Esophagus muscularis mucosa (tissue), 4 donors: Measurements from ENCODE around the gene PLPPR3. TPM values are rescaled to one million over a fixed set of nuclear protein-coding genes. Genes with fewer than 3 reads are reported as not detected.

Source experiments
- DNase-seq: peaks from one replicate; pipeline ENCODE4 v3.0.0-alpha.2; 2017; ENCODE audit errors: extremely low spot score
- H3K27ac ChIP-seq, 4 donors: fragments of 200-600 bp; sonication (generic); replicated peaks in 1 of 4; 1 replicate in 3 of 4; 2 replicates in 1 of 4; pipeline ENCODE4 v1.5.1; 2016 to 2019; ENCODE audit warnings: mild to moderate bottlenecking in 1 of 4
- H3K27me3 ChIP-seq, 4 donors: fragments of 200-600 bp; sonication (generic); one replicate each; pipeline versions ENCODE4 v1.5.1 to v1.6.0; 2016 to 2019
- H3K36me3 ChIP-seq, 4 donors: fragments of 200-600 bp; sonication (generic); one replicate each; pipeline ENCODE4 v1.5.1; 2016 to 2019
- H3K4me1 ChIP-seq, 4 donors: fragments of 200-600 bp; sonication (generic); one replicate each; pipeline ENCODE4 v1.5.1; 2016 to 2019
- H3K4me3 ChIP-seq, 4 donors: fragments of 200-600 bp; sonication (generic); 1 replicate in 2 of 4; 2 replicates in 2 of 4; pipeline ENCODE4 v1.5.1; 2016 to 2019; ENCODE audit warnings: mild to moderate bottlenecking in 4 of 4, moderate library complexity in 1 of 4
- H3K9me3 ChIP-seq, 4 donors: fragments of 200-600 bp; sonication (generic); 1 replicate in 3 of 4; 2 replicates in 1 of 4; pipeline ENCODE4 v1.5.1; 2016 to 2019
- EP300 ChIP-seq: sonication (generic); formaldehyde crosslinking; IDR thresholded peaks from one replicate; pipeline ENCODE4 v1.6.1; 2017; ENCODE audit warnings: antibody characterized with exemption
- POLR2A ChIP-seq: fragments of 450-650 bp; IDR thresholded peaks from one replicate; pipeline ENCODE4 v1.6.1; 2017; ENCODE audit warnings: antibody characterized with exemption, moderate library complexity, mild to moderate bottlenecking, low read depth
- POLR2AphosphoS5 ChIP-seq, 2 donors: sonication (generic); formaldehyde crosslinking; IDR thresholded peaks; one replicate each; pipeline ENCODE4 v1.6.1; 2017; ENCODE audit warnings: antibody characterized with exemption in 2 of 2
- WGBS: methylation state at CpG from one replicate; pipeline ENCODE4 v1.1.5; 2018; 5-methylcytosine and 5-hydroxymethylcytosine counted together
- intact Hi-C: fragments of 100-400 bp; cut with DNase I; formaldehyde crosslinking; loops from one replicate; pipeline ENCODE4 v1.15.1; 2023
- total RNA-seq, 4 donors: library from RNA; depleted of rRNA; stranded (reverse); fragments of >200 nt; gene quantifications; one replicate each; pipeline versions ENCODE4 v1.1.0 to v1.2.1, GENCODE V29; 2016
- TF ChIP-seq, protein P1 (sequence below), 3 experiments: fragments of 200-600 bp in 2 of 3; fragments of 450-650 bp in 1 of 3; sonication (generic) in 2 of 3; IDR thresholded peaks; one replicate each; pipeline ENCODE4 v1.5.1; 2017 to 2019; ENCODE audit warnings: antibody characterized with exemption in 3 of 3, mild to moderate bottlenecking in 2 of 3, moderate library complexity in 1 of 3

Gene PLPPR3
- total RNA-seq, 4 donors from 2014 or later = not detected

DNA sequence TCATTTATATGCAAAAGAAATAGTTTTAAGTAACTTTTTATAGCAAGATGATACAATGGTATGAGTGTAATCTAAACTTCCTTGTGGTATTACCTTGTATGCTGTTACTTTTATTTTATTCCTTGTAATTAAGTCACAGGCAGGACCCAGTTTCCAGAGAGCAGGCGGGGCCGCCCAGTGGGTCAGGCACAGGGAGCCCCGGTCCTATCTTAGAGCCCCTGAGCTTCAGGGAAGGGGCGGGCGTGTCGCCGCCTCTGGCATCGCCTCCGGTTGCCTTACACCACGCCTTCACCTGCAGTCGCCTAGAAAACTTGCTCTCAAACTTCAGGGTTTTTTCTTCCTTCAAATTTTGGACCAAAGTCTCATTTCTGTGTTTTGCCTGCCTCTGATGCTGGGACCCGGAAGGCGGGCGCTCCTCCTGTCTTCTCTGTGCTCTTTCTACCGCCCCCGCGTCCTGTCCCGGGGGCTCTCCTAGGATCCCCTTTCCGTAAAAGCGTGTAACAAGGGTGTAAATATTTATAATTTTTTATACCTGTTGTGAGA is 10.2 kb downstream of the PLPPR3 start:
- DNase-seq = no peak
- 91% methylated on average over 20 of the region's 20 CpGs for WGBS
- intact Hi-C loops = no loop called here
- Histone ChIP-seq H3K4me3 (no peak overlapping the region), H3K9me3 (no peaks in the 10 kb centered on the region), H3K36me3 (peaks cover 64 to 77% (median 70%) of the 10 kb centered on the region in 4 donors), H3K27me3 (no peaks in the 10 kb centered on the region), H3K27ac (no peak overlapping the region), H3K4me1 (no peaks in the 10 kb centered on the region)
- TF ChIP-seq EP300 (no peak), POLR2AphosphoS5 (IDR thresholded peaks at IDR 0.05) (no peak), POLR2A (no peak)
- TF ChIP-seq, protein P1, sequence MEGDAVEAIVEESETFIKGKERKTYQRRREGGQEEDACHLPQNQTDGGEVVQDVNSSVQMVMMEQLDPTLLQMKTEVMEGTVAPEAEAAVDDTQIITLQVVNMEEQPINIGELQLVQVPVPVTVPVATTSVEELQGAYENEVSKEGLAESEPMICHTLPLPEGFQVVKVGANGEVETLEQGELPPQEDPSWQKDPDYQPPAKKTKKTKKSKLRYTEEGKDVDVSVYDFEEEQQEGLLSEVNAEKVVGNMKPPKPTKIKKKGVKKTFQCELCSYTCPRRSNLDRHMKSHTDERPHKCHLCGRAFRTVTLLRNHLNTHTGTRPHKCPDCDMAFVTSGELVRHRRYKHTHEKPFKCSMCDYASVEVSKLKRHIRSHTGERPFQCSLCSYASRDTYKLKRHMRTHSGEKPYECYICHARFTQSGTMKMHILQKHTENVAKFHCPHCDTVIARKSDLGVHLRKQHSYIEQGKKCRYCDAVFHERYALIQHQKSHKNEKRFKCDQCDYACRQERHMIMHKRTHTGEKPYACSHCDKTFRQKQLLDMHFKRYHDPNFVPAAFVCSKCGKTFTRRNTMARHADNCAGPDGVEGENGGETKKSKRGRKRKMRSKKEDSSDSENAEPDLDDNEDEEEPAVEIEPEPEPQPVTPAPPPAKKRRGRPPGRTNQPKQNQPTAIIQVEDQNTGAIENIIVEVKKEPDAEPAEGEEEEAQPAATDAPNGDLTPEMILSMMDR (IDR thresholded peaks at IDR 0.05) = no peak

DNA sequence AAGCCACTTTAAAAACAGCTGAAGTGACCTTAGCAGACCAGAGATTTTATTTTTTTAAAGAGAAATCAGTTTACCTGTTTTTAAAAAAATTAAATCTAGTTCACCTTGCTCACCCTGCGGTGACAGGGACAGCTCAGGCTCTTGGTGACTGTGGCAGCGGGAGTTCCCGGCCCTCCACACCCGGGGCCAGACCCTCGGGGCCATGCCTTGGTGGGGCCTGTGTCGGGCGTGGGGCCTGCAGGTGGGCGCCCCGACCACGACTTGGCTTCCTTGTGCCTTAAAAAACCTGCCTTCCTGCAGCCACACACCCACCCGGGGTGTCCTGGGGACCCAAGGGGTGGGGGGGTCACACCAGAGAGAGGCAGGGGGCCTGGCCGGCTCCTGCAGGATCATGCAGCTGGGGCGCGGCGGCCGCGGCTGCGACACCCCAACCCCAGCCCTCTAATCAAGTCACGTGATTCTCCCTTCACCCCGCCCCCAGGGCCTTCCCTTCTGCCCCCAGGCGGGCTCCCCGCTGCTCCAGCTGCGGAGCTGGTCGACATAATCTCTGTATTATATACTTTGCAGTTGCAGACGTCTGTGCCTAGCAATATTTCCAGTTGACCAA is 10.8 kb downstream of the PLPPR3 start:
- TF ChIP-seq POLR2AphosphoS5 (IDR thresholded peaks at IDR 0.05) = no peak
- TF ChIP-seq POLR2A = no peak
- TF ChIP-seq, protein P1 (IDR thresholded peaks at IDR 0.05) = no peak
- TF ChIP-seq EP300 = no peak
- intact Hi-C loops = no loop called here

DNA sequence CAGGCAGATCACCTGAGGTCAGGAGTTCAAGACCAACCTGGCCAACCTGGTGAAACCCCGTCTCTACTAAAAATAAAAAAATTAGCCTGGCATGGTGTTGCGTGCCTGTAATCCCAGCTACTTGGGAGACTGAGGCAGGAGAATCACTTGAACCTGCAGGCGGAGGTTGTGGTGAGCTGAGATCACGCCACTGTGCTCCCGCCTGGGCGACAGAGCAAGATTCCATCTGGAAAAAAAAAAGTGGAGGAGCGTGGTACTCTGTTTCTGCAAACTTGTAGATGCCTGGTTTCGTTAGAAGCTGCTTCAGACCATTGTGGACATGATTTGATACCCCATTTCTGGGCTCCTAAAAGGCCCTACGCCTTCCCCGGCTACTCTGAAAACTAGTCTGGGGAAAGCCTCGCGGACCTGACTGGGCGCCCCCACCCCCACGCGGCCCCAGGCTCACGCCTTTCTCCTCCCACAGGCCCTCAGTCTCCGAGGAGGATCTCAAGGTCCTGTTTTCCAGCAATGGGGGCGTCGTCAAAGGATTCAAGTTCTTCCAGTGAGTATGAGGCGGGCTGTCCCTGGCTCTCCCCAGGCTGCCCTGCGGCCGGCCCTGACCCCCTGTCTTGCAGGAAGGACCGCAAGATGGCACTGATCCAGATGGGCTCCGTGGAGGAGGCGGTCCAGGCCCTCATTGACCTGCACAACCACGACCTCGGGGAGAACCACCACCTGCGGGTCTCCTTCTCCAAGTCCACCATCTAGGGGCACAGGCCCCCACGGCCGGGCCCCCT is 11.5 kb downstream of the PLPPR3 start:
- no peak for DNase-seq
- intact Hi-C loops = no loop called here
- H3K36me3 ChIP-seq = peaks cover 77 to 88% (median 83%) of the 10 kb centered on the region in 4 donors

More for the DNA sequence above, 10.8 kb downstream of the PLPPR3 start:
- Histone ChIP-seq H3K4me3 (no peak overlapping the region), H3K36me3 (peaks cover 70 to 83% (median 76%) of the 10 kb centered on the region in 4 donors), H3K4me1 (no peaks in the 10 kb centered on the region), H3K27me3 (no peaks in the 10 kb centered on the region), H3K9me3 (no peaks in the 10 kb centered on the region), H3K27ac (no peak overlapping the region)
- 80% methylated on average over 10 of the region's 25 CpGs for WGBS
- no peak for DNase-seq

DNA sequence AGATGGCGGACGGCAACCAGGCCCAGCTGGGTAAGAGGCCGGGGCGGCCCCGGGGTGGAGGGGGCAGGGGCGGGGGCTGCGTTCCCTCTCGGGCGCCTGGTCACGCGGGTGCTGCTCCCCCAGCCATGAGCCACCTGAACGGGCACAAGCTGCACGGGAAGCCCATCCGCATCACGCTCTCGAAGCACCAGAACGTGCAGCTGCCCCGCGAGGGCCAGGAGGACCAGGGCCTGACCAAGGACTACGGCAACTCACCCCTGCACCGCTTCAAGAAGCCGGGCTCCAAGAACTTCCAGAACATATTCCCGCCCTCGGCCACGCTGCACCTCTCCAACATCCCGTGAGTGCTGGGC is 13.4 kb downstream of the PLPPR3 start:
- no peak overlapping the region for H3K27ac ChIP-seq
- H3K4me1 ChIP-seq = peaks cover 7 to 18% (median 13%) of the 10 kb centered on the region in 4 donors
- no peaks in the 10 kb centered on the region for H3K9me3 ChIP-seq
- no peak for DNase-seq
- TF ChIP-seq POLR2AphosphoS5 (IDR thresholded peaks at IDR 0.05) (no peak), EP300 (no peak)
- intact Hi-C loops = loop anchor here (10.0 kb wide), 1 partner anchor 56 kb away; no protein-coding TSS in a partner anchor
- H3K36me3 ChIP-seq = peaks cover 91 to 99% (median 96%) of the 10 kb centered on the region in 4 donors
- no peaks in the 10 kb centered on the region for H3K27me3 ChIP-seq
- H3K4me3 ChIP-seq = no peak overlapping the region
- 95% methylated on average over 12 of the region's 26 CpGs for WGBS

More for the DNA sequence above, 11.5 kb downstream of the PLPPR3 start:
- 86% methylated on average over 19 of the region's 30 CpGs for WGBS
- H3K4me1 ChIP-seq = no peaks in the 10 kb centered on the region
- TF ChIP-seq, protein P1 (IDR thresholded peaks at IDR 0.05) = no peak
- TF ChIP-seq POLR2AphosphoS5 (IDR thresholded peaks at IDR 0.05) (no peak), POLR2A (no peak), EP300 (no peak)
- H3K4me3 ChIP-seq = no peak overlapping the region
- no peak overlapping the region for H3K27ac ChIP-seq
- no peaks in the 10 kb centered on the region for H3K27me3 ChIP-seq
- H3K9me3 ChIP-seq = no peaks in the 10 kb centered on the region
